GM12865 (cell line): Measurements from ENCODE around the gene ARL2BP.

Experiments used
- DNase-seq: peaks from one replicate; pipeline ENCODE4 v3.0.0; 2010; ENCODE audit warnings: low read depth
- H3K4me3 ChIP-seq: 2 replicates; pipeline ENCODE4 v1.5.1; 2011; ENCODE audit warnings: mild to moderate bottlenecking, low read depth, low read length, control low read depth
- CTCF ChIP-seq: IDR thresholded peaks from 2 replicates; pipeline ENCODE4 v1.5.1; 2011; ENCODE audit warnings: low read length, control low read depth, low read depth, inconsistent platforms; ENCODE audit not compliant: insufficient read depth; ENCODE audit errors: missing control alignments

ARL2BP gene

GRCh38 chr16:57299009-57299718, 54.1 kb downstream of the ARL2BP start:
- peak overlapping the region; percentile 66 for H3K4me3 ChIP-seq
- TF ChIP-seq CTCF: no peak
- no peak for DNase-seq

- peak; percentile 95 for DNase-seq
- TF ChIP-seq CTCF: no peak
- peak overlapping the region; percentile 66 for H3K4me3 ChIP-seq
Observed at GRCh38 chr16:57299719-57300386, 54.8 kb downstream of the ARL2BP start.

- peak overlapping the region; percentile 66 for H3K4me3 ChIP-seq
- peak; percentile 99 for TF ChIP-seq CTCF
- DNase-seq: peak; percentile 99
Observed at GRCh38 chr16:57300387-57301125, 55.5 kb downstream of the ARL2BP start.

GRCh38 chr16:57301126-57301817, 56.2 kb downstream of the ARL2BP start:
- no peak for DNase-seq
- no peak for TF ChIP-seq CTCF
- no peak overlapping the region for H3K4me3 ChIP-seq
